A204.1 (cell line): ENCODE measurements around the gene OR52E2.

Experiments
- FAIRE-seq: peaks from 2 replicates; lab custom pipeline; 2012; peaks lifted over from hg19 to GRCh38; lab: Jason Lieb, UNC

OR52E2 gene

GRCh38 chr11:5011254-5011653, 48.2 kb downstream of the OR52E2 start:
- FAIRE-seq: no peak
